ENCODE results near the gene KPNA4.
A peak's percentile ranks its signal among the peaks of the same experiment; 100 is the strongest.
"Not testable (repeated sequence)": the region's sequence is repeated elsewhere in the genome, so short reads cannot be mapped to it uniquely, and the experiment has no call there.

The KPNA4 gene

GRCh38 chr3:160556141-160556540 is 9.2 kb downstream of the KPNA4 start:
- Mint-ChIP-seq H3K9me3 (peaks cover 10% of the 10 kb centered on the region), H3K27me3 (no peaks in the 10 kb centered on the region), H3K27ac (no peak overlapping the region), H3K4me3 (no peak overlapping the region), H3K36me3 (ENCODE audit: low read depth) (peaks cover 52% of the 10 kb centered on the region), H3K4me1 (ENCODE audit: low read depth) (peaks cover 76% of the 10 kb centered on the region)

- Mint-ChIP-seq H3K4me1 (ENCODE audit: low read depth) (peaks cover 68% of the 10 kb centered on the region), H3K4me3 (no peak overlapping the region), H3K9me3 (peaks cover 17% of the 10 kb centered on the region), H3K36me3 (ENCODE audit: low read depth) (peaks cover 61% of the 10 kb centered on the region), H3K27ac (no peak overlapping the region), H3K27me3 (no peaks in the 10 kb centered on the region)
Measured at GRCh38 chr3:160554980-160555379, 10.4 kb downstream of the KPNA4 start.

- H3K36me3 Mint-ChIP-seq (ENCODE audit: low read depth), result peaks cover 62% of the 10 kb centered on the region
- H3K27ac Mint-ChIP-seq, result no peak overlapping the region
- peaks cover 64% of the 10 kb centered on the region for H3K4me1 Mint-ChIP-seq (ENCODE audit: low read depth)
- no peak overlapping the region for H3K4me3 Mint-ChIP-seq
- peaks cover 20% of the 10 kb centered on the region for H3K9me3 Mint-ChIP-seq
- no peaks in the 10 kb centered on the region for H3K27me3 Mint-ChIP-seq
Measured at GRCh38 chr3:160553827-160554226, 11.5 kb downstream of the KPNA4 start.

- Mint-ChIP-seq H3K36me3 (ENCODE audit: low read depth) (peaks cover 52% of the 10 kb centered on the region), H3K27ac (no peak overlapping the region), H3K4me1 (ENCODE audit: low read depth) (peaks cover 67% of the 10 kb centered on the region)
Measured at GRCh38 chr3:160546727-160547126, 18.6 kb downstream of the KPNA4 start.

GRCh38 chr3:160545504-160545871 is 19.9 kb downstream of the KPNA4 start:
- Mint-ChIP-seq H3K27me3 (no peaks in the 10 kb centered on the region), H3K27ac (no peak overlapping the region), H3K4me1 (ENCODE audit: low read depth) (peaks cover 66% of the 10 kb centered on the region), H3K9me3 (peaks cover 3% of the 10 kb centered on the region), H3K4me3 (no peak overlapping the region), H3K36me3 (ENCODE audit: low read depth) (peaks cover 42% of the 10 kb centered on the region)

More at GRCh38 chr3:160546727-160547126, 18.6 kb downstream of the KPNA4 start:
- Mint-ChIP-seq H3K27me3 (no peaks in the 10 kb centered on the region), H3K9me3 (peaks cover 13% of the 10 kb centered on the region), H3K4me3 (no peak overlapping the region)

- Mint-ChIP-seq H3K36me3 (ENCODE audit: low read depth) (peaks cover 39% of the 10 kb centered on the region), H3K27ac (no peak overlapping the region), H3K9me3 (peaks cover 3% of the 10 kb centered on the region), H3K4me1 (ENCODE audit: low read depth) (peaks cover 67% of the 10 kb centered on the region), H3K27me3 (no peaks in the 10 kb centered on the region), H3K4me3 (no peak overlapping the region)
Measured at GRCh38 chr3:160544844-160545503, 20.4 kb downstream of the KPNA4 start.

- peaks cover 54% of the 10 kb centered on the region for H3K4me1 Mint-ChIP-seq (ENCODE audit: low read depth)
Measured at GRCh38 chr3:160540551-160540950, 24.8 kb downstream of the KPNA4 start.

GRCh38 chr3:160538895-160539294 is 26.5 kb downstream of the KPNA4 start:
- no peak overlapping the region for H3K27ac Mint-ChIP-seq
- peaks cover 12% of the 10 kb centered on the region for H3K36me3 Mint-ChIP-seq (ENCODE audit: low read depth)
- H3K4me1 Mint-ChIP-seq (ENCODE audit: low read depth), result peaks cover 39% of the 10 kb centered on the region
- no peaks in the 10 kb centered on the region for H3K9me3 Mint-ChIP-seq
- no peaks in the 10 kb centered on the region for H3K27me3 Mint-ChIP-seq
- H3K4me3 Mint-ChIP-seq, result no peak overlapping the region

More at GRCh38 chr3:160540551-160540950, 24.8 kb downstream of the KPNA4 start:
- H3K27ac Mint-ChIP-seq, result no peak overlapping the region
- no peak overlapping the region for H3K4me3 Mint-ChIP-seq
- H3K36me3 Mint-ChIP-seq (ENCODE audit: low read depth), result peaks cover 19% of the 10 kb centered on the region
- H3K27me3 Mint-ChIP-seq, result no peaks in the 10 kb centered on the region
- H3K9me3 Mint-ChIP-seq, result no peaks in the 10 kb centered on the region

- no peaks in the 10 kb centered on the region for H3K9me3 Mint-ChIP-seq
- peaks cover 16% of the 10 kb centered on the region for H3K36me3 Mint-ChIP-seq (ENCODE audit: low read depth)
- H3K4me1 Mint-ChIP-seq (ENCODE audit: low read depth), result peaks cover 35% of the 10 kb centered on the region
Measured at GRCh38 chr3:160537729-160538128, 27.6 kb downstream of the KPNA4 start.

GRCh38 chr3:160532371-160532770 is 33.0 kb downstream of the KPNA4 start:
- Mint-ChIP-seq H3K27ac (peak overlapping the region; percentile 56), H3K9me3 (no peaks in the 10 kb centered on the region), H3K4me1 (ENCODE audit: low read depth) (peaks cover 7% of the 10 kb centered on the region), H3K36me3 (ENCODE audit: low read depth) (peaks cover 29% of the 10 kb centered on the region), H3K4me3 (no peak overlapping the region), H3K27me3 (no peaks in the 10 kb centered on the region)

More at GRCh38 chr3:160537729-160538128, 27.6 kb downstream of the KPNA4 start:
- Mint-ChIP-seq H3K27me3 (no peaks in the 10 kb centered on the region), H3K27ac (no peak overlapping the region), H3K4me3 (no peak overlapping the region)

GRCh38 chr3:160531311-160531710 is 34.1 kb downstream of the KPNA4 start:
- Mint-ChIP-seq H3K27me3 (no peaks in the 10 kb centered on the region), H3K27ac (no peak overlapping the region), H3K9me3 (no peaks in the 10 kb centered on the region), H3K36me3 (ENCODE audit: low read depth) (peaks cover 37% of the 10 kb centered on the region), H3K4me3 (no peak overlapping the region), H3K4me1 (ENCODE audit: low read depth) (peaks cover 7% of the 10 kb centered on the region)

GRCh38 chr3:160516391-160516790 is 49.0 kb downstream of the KPNA4 start:
- H3K9me3 Mint-ChIP-seq; H3K27me3 Mint-ChIP-seq; H3K4me1 Mint-ChIP-seq (ENCODE audit: low read depth); H3K4me3 Mint-ChIP-seq; H3K27ac Mint-ChIP-seq: not testable (repeated sequence)
- peaks cover 75% of the 10 kb centered on the region for H3K36me3 Mint-ChIP-seq (ENCODE audit: low read depth)

- H3K9me3 Mint-ChIP-seq, result no peaks in the 10 kb centered on the region
- no peak overlapping the region for H3K27ac Mint-ChIP-seq
- H3K27me3 Mint-ChIP-seq, result no peaks in the 10 kb centered on the region
- H3K4me3 Mint-ChIP-seq, result no peak overlapping the region
- H3K4me1 Mint-ChIP-seq (ENCODE audit: low read depth), result no peaks in the 10 kb centered on the region
- H3K36me3 Mint-ChIP-seq (ENCODE audit: low read depth), result peaks cover 63% of the 10 kb centered on the region
Measured at GRCh38 chr3:160501325-160501724, 64.0 kb downstream of the KPNA4 start.

GRCh38 chr3:160498202-160498601 is 67.2 kb downstream of the KPNA4 start:
- Mint-ChIP-seq H3K4me3 (no peak overlapping the region), H3K27ac (no peak overlapping the region)

GRCh38 chr3:160490166-160490565 is 75.2 kb downstream of the KPNA4 start:
- Mint-ChIP-seq H3K27ac (no peak overlapping the region), H3K4me3 (no peak overlapping the region), H3K36me3 (ENCODE audit: low read depth) (no peaks in the 10 kb centered on the region)

More at GRCh38 chr3:160498202-160498601, 67.2 kb downstream of the KPNA4 start:
- Mint-ChIP-seq H3K27me3 (no peaks in the 10 kb centered on the region), H3K36me3 (ENCODE audit: low read depth) (peaks cover 40% of the 10 kb centered on the region), H3K9me3 (no peaks in the 10 kb centered on the region), H3K4me1 (ENCODE audit: low read depth) (no peaks in the 10 kb centered on the region)

GRCh38 chr3:160486459-160486869 is 78.9 kb downstream of the KPNA4 start:
- no peaks in the 10 kb centered on the region for H3K27me3 Mint-ChIP-seq
- no peaks in the 10 kb centered on the region for H3K36me3 Mint-ChIP-seq (ENCODE audit: low read depth)
- H3K4me3 Mint-ChIP-seq, result no peak overlapping the region
- no peak overlapping the region for H3K27ac Mint-ChIP-seq
- no peaks in the 10 kb centered on the region for H3K9me3 Mint-ChIP-seq
- H3K4me1 Mint-ChIP-seq (ENCODE audit: low read depth), result no peaks in the 10 kb centered on the region

More at GRCh38 chr3:160490166-160490565, 75.2 kb downstream of the KPNA4 start:
- Mint-ChIP-seq H3K4me1 (ENCODE audit: low read depth) (no peaks in the 10 kb centered on the region), H3K27me3 (no peaks in the 10 kb centered on the region), H3K9me3 (no peaks in the 10 kb centered on the region)
